GM21825 (cell line): ENCODE data around the gene IGFBP4.

ENCODE experiments used
- ATAC-seq: cut with Tn5 transposase; IDR thresholded peaks from one replicate; pipeline ENCODE4 v1.9.1; 2021; ENCODE audit warnings: mild to moderate bottlenecking, moderate library complexity; ENCODE audit not compliant: unreplicated experiment

IGFBP4 gene

DNA sequence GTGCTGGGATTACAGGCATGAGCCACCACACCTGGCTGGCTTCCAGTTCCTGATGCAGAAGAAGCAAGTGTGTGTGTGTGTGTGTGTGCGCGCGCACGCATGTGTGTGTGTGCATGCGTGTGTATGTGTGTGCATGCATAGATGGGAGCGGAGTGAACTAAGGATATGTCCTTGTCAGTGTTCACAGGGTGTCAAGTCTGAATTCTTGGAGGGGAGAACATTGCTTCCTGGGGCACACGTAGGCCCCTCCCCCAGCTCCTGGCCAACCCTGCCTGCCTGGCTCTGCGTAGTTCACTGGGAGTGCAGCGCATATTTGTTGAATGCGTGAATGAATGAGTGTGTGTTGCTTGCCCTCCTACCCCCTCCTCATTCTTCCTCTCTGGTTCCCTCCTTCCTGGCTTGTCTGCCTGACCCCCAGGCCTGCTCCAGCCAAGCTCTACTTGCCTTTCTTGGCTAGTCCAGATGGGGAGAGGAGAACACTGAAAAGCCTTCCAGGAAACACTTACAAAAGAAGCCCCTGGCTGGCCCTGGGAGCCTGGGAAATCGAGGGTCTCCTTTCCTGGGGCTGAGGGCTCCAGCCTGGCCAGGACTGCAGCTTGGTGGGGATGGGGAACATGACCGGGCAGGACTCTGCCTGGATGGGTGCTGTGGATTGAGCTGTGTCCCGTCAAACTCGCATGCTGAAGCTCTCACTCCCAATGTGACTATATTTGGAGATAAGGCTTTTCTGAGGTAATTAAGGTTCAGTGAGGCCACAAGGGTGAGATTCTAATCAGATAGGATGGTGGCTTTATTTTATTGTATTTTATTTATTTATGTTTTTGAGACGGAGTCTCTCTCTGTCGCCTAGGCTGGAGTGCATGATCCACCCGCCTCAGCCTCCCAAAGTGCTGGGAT lies 27.9 kb downstream of the IGFBP4 start:
- no peak for ATAC-seq

DNA sequence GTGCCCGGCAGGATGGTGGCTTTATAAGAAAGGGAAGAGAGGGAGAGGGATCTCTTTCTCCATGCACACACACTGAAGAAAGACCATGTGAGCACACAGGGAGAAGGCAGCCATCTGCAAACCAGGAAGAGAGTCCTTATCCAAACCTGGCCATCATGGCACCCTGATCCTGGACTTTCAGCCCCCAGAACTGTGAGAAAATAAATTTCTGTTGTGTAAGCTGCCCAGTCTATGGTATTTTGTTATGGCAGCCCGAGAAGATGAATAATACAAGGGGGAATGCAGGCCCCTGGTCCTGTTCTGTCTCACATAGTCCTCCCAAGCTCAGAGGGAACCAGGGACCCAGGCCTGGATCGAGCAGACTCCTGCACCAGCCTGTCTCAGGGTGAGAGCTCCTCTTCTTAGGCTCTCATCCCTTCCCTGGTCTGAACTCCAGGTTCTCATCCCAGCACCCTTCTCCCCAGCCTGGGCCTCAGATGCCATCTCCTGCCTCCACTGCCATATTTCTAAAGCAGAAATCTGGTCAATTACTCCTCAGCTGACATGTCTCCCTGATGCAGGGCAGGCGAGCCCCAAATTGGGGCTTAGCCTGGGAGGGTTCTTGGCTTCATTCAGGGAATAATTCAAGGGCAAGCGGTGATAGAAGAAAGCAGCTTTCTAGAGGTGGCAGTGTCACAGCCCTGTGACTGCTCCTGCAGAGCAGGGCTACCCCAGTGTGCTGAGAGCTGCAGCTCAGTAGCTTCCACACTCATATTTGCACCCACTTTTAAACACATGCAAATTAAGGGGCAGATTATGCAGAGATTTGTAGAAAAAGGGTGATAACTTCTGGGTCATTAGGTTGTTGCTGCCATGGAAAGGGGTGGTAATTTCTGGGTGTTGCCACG lies 28.8 kb downstream of the IGFBP4 start:
- ATAC-seq, result no peak

DNA sequence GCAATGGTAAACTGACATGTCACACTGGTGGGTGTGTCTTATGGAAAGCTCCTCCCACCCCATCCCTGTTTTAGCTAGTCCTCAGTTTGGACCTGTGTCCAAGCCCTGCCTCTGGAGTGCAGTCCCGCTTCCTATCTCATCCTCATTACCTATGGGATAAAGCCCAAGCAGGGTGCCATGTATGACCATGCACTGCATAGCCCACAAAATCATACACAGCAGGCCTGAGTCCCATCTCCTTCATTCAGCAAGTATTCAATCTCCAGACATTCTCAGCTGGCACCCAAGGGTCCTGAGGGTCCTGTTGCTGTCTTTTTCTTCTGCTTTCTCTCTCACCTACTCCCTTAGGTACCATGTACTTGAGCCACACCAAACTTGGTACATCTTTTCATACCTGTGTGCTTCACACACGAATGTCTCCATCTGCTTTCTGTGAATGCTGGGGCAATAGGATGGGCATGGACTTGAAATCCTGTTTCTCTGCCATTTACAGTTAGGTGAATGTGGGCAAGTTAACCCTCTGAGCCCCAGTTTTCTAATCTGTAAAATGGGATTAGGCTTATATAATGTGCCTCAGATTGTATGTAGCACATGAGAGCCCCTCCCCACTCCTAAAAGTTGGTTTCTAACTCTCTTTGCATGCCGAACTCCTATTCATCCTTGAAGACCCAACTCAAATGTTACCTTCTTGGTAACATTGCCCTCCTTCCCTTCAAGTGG lies 29.6 kb downstream of the IGFBP4 start:
- ATAC-seq, result no peak

DNA sequence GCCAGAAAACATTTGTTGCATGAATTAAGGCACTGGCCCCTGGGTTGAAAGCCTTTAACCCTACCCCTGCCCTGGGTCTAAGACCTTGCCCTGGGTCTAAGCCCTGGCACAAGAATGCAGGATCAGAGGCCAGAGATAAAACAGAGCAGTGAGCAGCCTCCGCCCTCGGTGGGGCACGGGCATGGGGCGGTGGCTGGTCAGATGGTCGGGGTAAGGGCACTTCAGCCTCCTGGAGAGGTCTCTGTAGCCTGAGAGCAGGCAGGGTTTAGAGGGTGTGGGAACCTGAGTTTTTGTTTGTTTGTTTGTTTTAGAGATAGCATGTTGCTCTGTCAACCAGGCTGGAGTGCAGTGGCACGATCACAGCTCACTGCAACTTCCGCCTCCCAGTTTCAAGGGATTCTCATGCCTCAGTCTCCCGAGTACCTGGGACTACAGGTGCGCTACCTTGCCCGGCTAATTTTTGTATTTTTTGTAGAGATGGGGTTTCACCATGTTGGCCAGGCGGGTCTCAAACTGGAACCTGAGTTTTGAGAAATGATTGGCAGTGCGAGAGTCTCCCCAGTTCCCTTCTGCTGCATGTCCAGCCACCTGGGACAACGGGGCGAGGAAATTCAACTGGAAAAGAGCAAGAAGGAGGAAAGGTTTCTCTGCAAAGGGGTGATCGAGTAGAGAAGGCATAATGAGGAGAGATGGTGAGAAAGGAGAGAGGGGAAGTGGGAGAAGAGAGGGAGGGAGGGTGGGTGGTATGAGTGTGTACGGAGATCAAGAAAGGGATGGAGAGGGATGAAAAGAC lies 30.5 kb downstream of the IGFBP4 start:
- no peak for ATAC-seq

DNA sequence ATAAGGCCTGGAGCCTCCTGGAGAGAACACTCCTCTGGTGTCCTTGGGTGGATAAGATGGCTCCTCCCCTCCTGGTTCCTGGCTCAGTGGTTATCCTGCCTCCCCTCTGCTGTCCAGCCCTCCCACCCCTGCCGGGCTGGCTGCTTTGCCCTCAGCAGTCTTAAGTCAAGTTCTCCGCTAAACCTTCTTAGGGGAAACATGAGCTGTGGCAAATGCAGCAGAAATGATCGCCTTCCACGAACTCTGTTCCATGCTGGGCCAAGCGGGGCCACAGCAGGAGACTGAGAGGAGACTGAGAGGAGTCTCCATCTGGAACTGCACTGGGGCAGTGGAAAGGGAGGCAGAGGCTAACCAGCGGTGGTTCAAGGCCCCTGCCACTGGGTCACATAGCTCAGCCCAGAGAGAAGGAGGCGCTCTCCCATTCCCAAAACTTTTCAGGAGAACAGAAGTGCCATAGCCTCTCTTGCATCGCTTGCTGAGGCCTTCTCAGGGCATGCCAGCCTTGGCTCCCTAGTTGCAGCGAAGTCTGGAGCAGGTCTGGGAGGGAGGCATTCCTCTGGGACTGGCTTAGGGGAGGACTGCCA lies 31.3 kb downstream of the IGFBP4 start:
- no peak for ATAC-seq

DNA sequence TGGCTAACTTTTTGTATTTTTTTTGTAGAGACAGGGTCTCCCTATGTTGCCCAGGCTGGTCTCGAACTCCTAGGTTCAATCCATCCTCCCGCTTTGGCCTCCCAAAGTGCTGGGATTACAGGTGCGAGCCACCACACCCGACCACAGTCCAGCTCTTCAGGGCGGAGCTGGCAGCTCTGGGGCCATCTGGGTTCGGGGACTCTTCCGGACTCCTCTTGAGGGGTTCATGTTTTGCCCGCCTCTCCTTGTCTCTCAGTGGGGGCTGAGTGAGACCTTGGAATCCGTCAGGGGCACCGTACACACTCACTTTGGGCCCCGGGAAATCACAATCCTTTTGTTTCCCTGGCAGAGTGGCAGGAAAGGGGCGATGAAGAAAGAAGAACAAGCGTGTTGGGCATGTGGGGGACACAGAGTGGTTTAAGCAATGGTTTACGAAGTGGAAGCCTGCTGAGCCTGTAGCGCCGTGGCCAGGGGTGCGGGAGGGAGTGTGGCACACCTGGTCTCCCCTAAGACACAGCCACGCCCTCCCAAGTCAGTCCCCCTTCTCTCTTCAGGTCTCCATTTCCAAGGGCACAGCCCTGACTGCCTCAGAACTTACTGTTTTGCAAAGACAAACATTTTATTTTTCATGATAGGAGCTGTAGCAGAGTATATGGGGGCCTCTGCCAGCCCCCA lies 32.1 kb downstream of the IGFBP4 start:
- ATAC-seq, result no peak

DNA sequence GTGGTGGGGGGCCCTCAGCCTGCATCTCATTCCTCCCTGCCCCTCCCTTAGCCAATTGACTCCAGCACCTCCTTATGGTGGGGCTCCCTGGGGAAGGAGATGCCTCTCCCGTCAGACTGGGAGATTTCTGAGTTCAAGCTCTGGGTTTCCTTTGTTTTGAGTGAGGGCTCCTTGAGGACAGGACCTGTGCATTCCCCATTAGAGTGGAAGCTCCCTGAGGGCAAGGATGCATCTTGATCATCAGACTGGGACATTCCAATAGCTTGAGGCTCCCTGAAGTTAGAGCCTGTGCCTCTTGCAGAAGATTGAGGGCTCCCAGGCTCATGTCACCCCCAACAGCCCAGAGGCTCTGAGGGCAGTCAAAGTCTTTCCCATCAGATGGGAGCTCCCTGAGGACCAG lies 34.5 kb downstream of the IGFBP4 start:
- no peak for ATAC-seq

DNA sequence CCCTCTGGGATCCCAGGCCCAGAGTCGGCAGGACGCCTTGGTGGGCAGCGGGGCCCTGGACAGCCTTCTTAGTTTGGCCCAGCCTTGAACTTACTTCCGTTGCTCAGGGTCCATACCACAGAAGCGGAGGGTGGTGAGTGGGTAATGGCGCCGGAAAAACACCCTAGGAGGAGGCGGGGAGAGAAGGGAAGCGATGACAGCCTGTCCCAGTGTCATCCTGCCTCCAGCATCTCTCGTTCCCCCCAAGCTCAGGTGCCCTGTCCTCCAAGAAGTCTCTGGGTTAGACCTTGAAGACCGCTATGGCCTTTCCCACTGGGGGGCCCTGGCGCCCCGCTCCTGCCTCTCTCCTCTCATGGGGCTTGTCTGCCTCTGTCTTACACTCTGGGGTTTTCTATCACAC lies 35.2 kb downstream of the IGFBP4 start:
- ATAC-seq, result no peak

DNA sequence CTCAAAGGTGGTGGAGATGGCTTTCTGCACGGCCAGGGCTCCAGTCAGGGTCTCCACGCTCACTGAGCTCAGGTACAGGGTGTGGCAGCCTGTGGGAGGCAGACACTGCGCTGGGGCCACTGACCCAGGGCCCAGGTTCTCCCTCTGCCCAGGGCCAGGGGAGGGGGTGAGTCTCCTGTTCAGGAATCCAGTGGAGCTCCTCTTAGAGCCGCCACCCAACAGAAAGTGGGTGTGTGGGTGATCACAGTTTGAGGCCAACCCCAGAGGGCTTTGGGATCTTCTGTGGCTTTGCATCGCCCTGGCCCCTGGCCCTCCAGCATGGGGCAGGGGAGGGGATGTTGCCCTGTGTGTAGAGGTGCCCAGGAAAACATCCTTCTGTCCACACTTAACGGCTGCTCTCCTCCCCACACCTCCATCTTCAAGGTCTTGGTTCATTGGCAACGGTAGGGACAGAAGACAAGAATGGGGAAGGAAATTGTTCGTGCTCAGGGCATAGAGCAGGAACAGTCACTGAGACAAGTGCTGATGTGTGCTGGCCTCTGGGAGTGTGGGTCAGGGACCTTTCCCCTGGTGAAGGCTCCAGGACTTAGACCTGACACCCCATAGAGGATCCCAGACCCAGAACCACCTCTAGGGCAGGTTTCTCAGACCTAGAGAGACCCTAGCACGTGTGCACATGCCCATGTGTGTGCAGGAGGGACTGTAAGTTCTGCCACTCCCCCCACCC lies 36.7 kb downstream of the IGFBP4 start:
- ATAC-seq, result no peak

DNA sequence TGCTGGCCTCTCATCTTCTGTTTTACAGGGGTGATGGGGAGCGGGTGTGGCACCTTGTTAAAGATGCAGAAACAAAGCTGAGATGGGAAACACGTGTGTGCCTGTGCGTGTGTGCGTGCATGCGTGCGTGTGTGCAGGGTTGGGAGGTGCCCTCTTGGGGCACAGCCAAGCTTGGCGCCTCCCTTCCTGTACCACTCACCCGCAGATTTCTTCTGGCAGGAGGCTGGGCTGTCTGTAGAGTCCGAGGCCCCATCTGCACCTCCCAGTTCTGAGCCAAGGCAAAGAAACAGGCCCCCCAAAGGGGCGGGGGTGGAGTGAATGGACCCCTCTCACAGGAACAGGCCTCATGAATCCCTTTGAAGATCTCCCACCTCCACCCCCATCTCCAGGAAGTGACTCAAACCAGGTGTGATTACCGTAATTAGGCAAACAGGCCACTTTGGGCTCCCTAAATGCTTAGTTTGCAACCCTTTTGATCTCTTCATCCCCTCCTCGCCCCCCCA lies 37.3 kb downstream of the IGFBP4 start:
- no peak for ATAC-seq

DNA sequence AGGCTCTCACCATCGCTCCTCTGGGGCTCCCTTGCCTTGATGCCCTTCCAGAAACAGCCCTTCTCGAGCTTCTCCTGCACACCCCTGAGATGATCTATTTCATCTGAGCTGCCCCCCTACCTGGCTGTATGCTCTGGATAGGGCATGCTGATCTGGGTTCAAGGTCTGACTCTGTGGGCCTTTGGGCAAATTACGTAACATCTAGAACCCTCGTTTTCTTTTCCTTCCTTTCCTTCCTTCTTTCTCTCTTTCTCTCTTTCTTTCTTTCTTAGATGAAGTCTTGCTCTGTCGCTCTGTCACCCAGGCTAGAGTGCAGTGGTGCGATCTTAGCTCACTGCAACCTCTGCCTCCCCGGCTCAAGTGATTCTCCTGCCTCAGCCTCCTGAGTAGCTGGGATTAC lies 37.9 kb downstream of the IGFBP4 start:
- ATAC-seq, result no peak

DNA sequence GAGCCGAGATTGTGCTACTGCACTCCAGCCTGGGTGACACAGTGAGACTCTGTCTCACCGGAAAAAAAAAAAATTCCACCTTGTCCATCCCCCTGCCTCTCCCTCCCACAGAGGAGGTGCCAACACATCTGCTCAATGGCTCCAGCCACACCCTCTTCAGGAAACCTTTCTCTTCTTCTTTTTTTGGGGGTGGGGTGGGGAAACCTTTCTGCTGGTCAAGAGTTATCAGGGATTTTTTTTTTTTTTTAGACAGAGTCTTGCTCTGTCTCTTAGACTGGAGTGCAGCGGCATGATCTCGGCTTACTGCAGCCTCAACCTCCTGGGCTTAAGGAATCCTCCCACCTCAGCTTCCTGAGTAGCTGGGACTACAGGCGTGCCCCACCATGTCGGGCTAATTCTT lies 39.5 kb downstream of the IGFBP4 start:
- ATAC-seq, result no peak

DNA sequence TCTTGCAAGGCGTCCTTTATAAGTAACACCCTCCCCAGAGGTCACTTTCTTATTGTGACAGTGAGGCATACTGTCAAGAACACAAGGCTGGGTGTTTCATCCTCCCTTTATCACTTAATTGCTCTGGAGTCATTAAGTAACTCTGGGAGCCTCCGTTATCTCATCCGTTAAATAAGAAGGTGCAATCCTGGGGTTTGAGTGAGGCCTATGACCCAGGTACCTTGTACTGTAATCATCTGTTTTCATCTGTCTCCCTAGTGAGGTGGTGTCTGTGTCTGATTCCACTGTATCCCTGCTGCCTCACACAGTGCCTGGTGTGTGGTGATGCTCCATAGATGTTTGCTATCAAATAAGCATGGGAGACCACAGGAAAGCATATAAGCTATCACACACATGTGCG lies 40.4 kb downstream of the IGFBP4 start:
- ATAC-seq, result no peak

DNA sequence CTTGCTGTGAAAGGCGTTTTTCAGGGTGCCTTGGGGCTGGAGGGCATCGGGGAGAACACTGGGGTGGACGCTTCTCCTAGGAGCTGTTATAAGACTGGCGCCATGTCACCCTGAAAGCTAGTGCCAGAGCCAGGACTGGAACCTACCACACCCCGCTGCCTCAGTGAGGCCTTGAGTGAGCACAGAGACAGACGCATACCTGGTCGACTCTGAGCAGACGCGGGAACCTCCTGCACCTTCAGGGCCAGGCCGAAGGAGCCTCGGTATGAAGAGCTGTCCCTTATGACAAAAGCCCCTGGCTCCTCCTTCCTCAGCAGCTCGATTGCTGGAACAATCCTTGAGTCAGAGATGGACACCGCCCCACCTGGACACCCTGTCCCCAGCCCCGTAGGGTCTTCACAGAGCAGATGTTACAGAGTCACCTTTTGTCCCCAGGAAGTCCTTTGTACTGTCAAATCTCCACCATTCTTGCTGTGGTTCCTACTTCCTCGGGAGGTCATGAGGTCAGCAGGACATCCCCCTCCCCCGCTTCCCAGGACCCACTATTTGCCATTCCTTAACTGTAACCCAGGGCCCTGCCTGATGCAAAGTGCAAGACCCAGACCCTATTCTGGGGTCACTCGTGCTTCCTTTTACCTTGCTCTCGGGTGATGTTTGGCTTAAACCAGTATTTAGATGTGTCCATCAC lies 41.2 kb downstream of the IGFBP4 start:
- no peak for ATAC-seq

DNA sequence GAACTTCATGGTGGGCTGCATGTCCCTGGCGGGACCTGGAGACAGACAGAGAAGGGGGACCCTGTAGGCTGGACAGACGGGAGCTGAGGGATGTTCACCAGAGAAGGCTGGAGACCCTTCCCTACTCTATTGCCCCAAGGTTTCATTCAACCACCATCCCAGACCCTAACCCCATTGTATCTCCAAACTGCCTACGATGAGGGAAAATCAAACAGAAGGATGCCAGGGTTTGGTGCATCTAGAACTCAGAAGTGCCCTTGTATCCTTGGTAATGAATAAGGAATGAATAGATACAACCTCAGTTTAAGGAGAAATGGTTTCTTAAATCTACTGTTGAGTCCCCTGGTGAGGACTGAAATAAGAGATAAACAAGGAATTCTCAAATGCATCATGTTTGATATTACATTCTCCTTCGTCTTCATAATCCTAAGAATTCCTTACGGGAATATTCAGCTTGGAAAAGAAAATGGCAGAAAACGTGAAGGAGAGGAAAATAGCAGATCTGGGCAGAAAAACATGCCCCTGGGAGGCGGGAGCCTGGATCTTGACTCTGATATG lies 41.8 kb downstream of the IGFBP4 start:
- no peak for ATAC-seq

DNA sequence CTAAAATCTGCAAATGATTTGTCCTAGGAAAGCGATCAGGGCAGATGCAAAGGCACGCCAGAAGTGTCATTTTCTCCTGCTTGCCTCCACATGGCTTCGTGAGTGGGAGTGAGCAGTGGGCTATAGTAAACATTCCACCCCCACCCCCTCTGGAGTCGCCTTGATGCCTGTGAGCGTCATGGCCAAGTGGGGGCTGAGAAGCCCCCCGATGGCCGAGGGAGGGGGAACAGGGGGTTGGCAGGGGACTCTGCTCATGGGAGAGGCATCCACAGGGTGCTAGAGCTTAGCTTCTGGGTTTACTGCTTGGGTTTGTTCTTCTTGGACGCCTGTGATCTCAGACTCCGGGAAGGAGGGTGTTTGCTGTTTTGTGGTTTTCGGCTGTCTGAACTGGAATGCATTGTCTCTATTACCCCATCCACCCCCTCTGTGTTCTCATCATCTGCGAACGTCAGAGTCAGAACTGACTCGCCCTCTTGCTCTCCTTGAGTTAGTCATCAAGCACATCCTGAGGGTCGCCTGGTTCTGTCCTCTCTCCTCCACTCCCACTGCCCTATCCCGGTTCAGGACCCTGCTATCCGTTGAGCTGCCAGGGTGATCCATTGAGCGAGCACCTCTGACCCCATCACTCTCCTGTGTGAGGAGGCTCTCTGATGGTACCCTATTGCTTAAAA lies 42.7 kb downstream of the IGFBP4 start:
- no peak for ATAC-seq
